Activated T-helper 9 cell treated with anti-CD3 and anti-CD28 coated beads, Interleukin-2, amount 50 U/mL, for 16 hours (primary cell): ENCODE data around the gene LASP1NB.
"Not testable (repeated sequence)": the region's sequence is repeated elsewhere in the genome, so short reads cannot be mapped to it uniquely, and the experiment has no call there.

Experiments used
- DNase-seq: peaks from one replicate; pipeline ENCODE4 v3.0.0-alpha.2; 2020; ENCODE audit warnings: low read depth

Gene LASP1NB

GRCh38 chr17:38918129-38918913 is 7.1 kb upstream of the LASP1NB start:
- no peak for DNase-seq

DNA sequence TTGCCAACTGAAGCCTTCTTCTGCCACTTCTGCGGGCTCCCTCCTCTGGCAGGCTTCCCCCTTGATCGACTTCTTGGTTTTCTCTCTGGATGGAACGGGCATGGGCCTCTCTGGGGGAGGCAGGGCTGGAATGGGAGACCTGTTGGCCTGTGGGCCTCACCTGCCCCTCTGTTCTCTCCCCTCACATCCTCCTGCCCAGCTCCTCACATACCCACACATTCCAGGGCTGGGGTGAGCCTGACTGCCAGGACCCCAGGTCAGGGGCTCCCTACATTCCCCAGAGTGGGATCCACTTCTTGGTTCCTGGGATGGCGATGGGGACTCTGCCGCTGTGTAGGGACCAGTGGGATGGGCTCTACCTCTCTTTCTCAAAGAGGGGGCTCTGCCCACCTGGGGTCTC is 6.5 kb upstream of the LASP1NB start:
- no peak for DNase-seq

GRCh38 chr17:38919316-38920078 is 5.9 kb upstream of the LASP1NB start:
- DNase-seq, result no peak

DNA sequence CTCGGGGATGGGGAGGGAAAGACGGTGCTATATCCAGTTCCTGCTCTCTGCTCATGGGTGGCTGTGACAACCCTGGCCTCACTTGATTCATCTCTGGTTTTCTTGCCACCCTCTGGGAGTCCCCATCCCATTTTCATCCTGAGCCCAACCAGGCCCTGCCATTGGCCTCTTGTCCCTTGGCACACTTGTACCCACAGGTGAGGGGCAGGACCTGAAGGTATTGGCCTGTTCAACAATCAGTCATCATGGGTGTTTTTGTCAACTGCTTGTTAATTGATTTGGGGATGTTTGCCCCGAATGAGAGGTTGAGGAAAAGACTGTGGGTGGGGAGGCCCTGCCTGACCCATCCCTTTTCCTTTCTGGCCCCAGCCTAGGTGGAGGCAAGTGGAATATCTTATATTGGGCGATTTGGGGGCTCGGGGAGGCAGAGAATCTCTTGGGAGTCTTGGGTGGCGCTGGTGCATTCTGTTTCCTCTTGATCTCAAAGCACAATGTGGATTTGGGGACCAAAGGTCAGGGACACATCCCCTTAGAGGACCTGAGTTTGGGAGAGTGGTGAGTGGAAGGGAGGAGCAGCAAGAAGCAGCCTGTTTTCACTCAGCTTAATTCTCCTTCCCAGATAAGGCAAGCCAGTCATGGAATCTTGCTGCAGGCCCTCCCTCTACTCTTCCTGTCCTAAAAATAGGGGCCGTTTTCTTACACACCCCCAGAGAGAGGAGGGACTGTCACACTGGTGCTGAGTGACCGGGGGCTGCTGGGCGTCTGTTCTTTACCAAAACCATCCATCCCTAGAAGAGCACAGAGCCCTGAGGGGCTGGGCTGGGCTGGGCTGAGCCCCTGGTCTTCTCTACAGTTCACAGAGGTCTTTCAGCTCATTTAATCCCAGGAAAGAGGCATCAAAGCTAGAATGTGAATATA is 4.8 kb upstream of the LASP1NB start:
- DNase-seq, result no peak

- DNase-seq, result no peak
Observed at GRCh38 chr17:38921756-38922411, 3.5 kb upstream of the LASP1NB start.

DNA sequence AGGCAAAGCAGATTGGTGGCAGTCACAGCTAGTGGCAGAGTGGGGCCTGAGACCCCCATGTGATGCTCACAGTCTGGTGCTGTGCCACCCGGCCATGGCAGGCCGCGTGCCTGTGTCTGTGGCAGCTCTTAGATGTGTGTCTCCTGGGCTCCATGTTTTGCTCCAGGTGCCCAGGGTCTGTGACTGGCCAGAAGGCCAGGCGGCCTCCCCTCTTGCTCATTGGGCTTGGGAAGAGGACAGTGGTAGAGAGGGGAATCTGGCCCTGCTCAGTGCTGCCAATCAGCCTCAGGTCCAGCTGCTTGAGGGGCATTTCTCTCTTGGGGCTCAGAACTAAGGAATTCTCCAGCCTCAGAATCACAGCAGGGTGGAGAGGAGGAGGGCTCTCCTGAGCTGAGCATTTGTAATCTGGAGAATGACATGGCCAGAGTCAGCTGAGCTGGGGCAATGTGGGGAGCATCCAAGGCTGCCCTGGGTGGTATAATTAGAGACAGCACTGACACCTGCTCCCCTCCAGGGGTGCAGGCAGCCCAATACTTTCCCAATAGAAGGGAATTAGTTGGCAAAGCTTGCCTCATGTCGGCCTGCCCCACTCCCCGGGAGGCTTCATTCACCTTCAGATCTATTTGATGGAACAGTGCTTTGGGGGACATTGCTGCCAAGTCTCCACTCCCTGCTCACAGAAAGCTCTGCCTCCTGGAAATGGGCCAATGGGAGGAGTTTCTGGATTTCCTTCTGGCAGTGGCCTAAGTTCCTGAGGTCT is 2.7 kb upstream of the LASP1NB start:
- DNase-seq, result no peak

- no peak for DNase-seq
Observed at GRCh38 chr17:38926293-38927070, 1.1 kb downstream of the LASP1NB start.

DNA sequence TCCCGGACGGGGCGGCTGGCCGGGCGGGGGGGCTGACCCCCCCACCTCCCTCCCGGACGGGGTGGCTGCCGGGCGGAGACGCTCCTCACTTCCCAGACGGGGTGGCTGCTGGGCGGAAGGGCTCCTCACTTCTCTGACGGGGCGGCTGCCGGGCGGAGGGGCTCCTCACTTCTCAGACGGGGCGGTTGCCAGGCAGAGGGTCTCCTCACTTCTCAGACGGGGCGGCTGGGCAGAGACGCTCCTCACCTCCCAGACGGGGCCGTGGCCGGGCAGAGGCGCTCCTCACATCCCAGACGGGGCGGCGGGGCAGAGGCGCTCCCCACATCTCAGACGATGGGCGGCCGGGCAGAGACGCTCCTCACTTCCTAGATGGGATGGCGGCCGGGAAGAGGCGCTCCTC is 5.4 kb downstream of the LASP1NB start:
- not testable (repeated sequence) for DNase-seq

DNA sequence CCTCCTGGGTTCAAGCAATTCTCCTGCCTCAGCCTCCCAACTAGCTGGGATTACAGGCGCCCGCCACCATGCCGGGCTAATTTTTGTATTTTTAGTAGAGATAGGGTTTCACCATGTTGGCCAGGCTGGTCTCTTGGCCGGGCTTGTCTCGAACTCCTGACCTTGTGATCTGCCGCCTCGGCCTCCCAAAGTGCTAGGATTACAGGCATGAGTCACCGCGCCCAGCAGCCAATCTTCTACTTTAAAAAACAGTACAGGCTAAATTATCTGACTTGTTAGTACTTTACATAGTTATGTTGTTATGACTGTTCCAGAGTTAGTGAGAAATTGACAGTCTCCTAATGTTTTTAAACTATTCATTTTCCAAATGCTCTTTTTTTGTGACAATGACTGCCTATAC is 8.5 kb downstream of the LASP1NB start:
- DNase-seq, result not testable (repeated sequence)

DNA sequence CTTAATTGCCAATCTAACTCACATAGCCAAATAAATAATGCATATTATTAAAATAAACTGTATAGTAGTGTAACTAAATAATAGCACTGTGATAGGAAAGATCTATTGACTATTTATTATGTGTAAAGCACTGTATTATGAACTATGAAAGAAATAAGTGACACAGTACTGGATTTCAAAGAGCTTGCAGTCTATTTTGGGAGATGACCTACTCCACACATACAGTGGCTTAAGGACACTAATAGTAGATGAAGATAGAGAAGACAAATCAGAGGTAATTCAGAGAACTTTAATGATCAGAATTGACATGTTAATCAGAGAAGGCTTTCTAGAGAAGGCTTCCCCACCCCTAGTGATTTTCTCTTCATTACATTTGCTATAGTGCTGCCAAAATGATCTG is 14.6 kb downstream of the LASP1NB start:
- no peak for DNase-seq

DNA sequence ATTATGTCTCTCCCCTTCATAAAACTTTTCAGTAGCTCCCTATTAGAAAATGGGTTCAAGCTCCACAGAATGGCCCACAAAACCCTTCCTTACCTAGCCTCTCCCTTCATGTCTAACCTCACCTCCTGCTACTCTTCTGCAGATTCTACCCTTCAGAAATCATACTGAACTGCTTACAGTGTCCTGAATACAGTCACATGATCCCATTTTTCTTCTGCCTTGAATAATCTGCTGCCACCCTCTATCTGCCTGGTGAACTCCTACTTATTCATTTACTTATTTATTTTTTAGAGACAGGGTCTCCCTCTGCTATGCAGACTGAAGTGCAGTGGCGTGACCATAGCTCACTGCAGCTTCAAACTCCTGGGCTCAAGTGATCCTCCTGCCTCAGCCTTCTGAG is 15.0 kb downstream of the LASP1NB start:
- no peak for DNase-seq

DNA sequence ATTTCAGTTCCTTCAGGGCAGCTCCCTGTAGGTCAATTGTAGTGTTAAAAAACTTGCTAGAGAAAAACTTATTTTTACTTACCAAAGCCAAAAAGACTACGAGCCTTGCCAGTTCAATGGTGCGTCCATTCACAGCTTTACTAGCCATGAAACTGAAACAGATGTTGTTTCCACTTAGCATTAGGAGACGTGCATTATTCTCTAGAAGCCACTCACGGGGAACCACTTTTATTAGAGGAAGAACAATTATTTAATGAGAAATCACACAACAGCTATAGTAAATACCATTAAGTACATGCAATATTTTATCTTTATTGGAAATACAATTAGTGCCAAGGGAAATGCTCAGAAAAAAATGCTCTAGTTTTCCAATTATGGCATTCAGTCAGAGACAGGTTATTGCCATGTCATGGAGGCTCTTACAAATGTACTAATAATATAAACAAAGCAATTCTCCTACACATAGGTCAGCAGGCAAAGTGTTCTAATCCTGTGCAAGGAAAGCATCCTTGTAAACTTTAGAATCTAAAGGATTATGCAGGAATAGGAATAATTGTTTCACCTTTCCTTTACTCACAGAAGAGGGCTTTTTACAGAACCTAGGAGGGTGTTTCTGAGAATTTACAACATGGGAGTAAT is 17.4 kb downstream of the LASP1NB start:
- DNase-seq, result no peak

DNA sequence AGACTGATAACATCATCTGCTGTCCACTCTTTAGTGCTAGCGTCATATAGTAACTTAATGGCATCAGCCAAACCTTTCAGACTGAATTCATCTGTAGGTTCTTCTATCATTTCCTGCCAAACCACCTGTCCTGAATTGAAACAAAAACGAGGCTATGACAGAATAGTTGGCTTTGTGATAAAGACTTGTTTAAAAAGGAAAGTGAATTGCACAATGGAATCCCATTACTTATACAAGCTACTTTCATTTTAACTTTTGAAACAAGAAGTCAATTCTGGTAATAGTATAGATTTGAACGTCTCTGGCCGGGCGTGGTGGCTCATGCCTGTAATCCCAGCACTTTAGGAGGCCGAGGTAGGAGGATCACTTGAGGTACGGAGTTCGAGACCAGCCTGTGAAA is 18.2 kb downstream of the LASP1NB start:
- DNase-seq, result no peak

DNA sequence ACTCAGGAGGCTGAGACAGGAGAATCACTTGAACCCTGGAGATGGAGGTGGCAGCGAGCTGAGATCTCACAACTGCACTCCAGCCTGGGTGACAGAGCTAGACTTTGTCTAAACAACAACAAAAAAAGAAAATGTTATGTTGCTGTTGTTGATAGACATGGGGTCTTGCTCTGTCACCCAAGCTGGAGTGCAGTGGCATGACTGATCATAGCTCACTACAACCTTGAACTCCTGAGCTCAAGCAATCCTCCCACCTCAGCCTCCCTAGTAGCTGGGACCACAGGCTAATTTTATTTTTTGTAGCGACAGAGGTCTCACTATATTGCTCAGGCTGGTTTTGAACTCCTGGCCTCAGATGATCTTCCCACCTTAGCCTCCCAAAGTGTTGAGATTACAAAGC is 21.8 kb downstream of the LASP1NB start:
- no peak for DNase-seq

GRCh38 chr17:38953800-38954199 is 28.4 kb downstream of the LASP1NB start:
- not testable (repeated sequence) for DNase-seq

GRCh38 chr17:38958326-38958725 is 32.9 kb downstream of the LASP1NB start:
- DNase-seq, result no peak

GRCh38 chr17:38958756-38959155 is 33.3 kb downstream of the LASP1NB start:
- no peak for DNase-seq

- no peak for DNase-seq
Observed at GRCh38 chr17:38959508-38959907, 34.1 kb downstream of the LASP1NB start.

DNA sequence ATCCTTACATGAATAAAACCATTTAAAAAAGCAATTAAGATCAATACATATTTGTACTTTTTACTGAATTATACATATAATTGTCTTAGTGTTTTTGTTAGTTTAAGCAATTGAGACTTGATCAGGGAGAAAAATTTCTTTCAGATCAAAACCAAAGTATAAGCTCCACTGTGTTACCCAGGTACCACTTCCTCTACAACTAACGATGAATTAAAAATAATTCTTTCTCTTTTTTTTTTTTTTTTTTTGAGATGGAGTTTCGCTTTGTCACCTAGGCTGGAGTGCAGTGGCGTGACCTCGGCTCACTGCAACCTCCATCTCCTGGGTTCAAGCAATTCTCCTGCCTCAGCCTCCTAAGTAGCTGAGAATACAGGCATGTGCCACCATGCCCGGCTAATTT is 35.0 kb downstream of the LASP1NB start:
- no peak for DNase-seq

- DNase-seq, result no peak
Observed at GRCh38 chr17:38961413-38961812, 36.0 kb downstream of the LASP1NB start.
